GM12878 (cell line): ENCODE data around the gene PRKAB2. TPM values are rescaled to one million over a fixed set of nuclear protein-coding genes. Genes with fewer than 3 reads are reported as not detected.

ENCODE experiments used
- ATAC-seq: fragments of 200-7000 bp; cut with Tn5 transposase; 3 replicates; pipeline ENCODE4 v1.9.1; 2020; ENCODE audit warnings: mild to moderate bottlenecking, moderate library complexity
- BruUV-seq: library from RNA; stranded (reverse); fragments of 400-500 nt; replicated peaks from 2 replicates; lab custom pipeline; 2021; lab: Mats Ljungman, UMichigan
- CTCF ChIA-PET: fragments of 300-600 bp; sonication (Branson Sonifier 250); formaldehyde crosslinking; extraction: SDS; loops from one replicate; lab custom pipeline; 2021; ENCODE audit warnings: inconsistent platforms; lab: Yijun Ruan, JAX
- POLR2A ChIA-PET: fragments of 350-600 bp; formaldehyde crosslinking; extraction: SDS; loops from one replicate; lab custom pipeline; 2021; ENCODE audit warnings: inconsistent platforms; lab: Charles Lee
- RAD21 ChIA-PET: fragments of 300-600 bp; sonication (Branson Sonifier 250); formaldehyde crosslinking; loops from one replicate; lab custom pipeline; 2023; ENCODE audit warnings: antibody characterized with exemption; ENCODE audit not compliant: unreplicated experiment; lab: Charles Lee
- SMC1A ChIA-PET: fragments of 300-600 bp; sonication (Branson Sonifier 250); formaldehyde crosslinking; loops from one replicate; lab custom pipeline; 2023; ENCODE audit not compliant: unreplicated experiment, uncharacterized antibody; lab: Charles Lee
- DNase-seq: peaks from one replicate; pipeline ENCODE4 v3.0.0-alpha.2; 2011; ENCODE audit warnings: low read depth, low spot score
- FAIRE-seq: peaks from 3 replicates; lab custom pipeline; 2011; peaks lifted over from hg19 to GRCh38; lab: Jason Lieb, UNC
- H2AFZ ChIP-seq: 2 replicates; pipeline ENCODE4 v1.6.0; 2011; ENCODE audit warnings: low read depth, low read length, control low read depth; ENCODE audit not compliant: control insufficient read depth
- H3K27ac ChIP-seq: 2 replicates; pipeline ENCODE4 v1.5.1; 2011; ENCODE audit warnings: control low read depth; ENCODE audit not compliant: control insufficient read depth, insufficient read depth
- H3K27me3 ChIP-seq, 2 experiments: replicated peaks in 1 of 2; 2 replicates each; pipeline versions ENCODE4 v1.6.0 to v1.6.1; 2011; ENCODE audit warnings: low read length in 1 of 2; ENCODE audit not compliant: control insufficient read depth in 2 of 2, insufficient read depth in 2 of 2
- H3K36me3 ChIP-seq, 2 experiments: 2 replicates each; pipeline ENCODE4 v1.5.1; 2011; ENCODE audit warnings: low read length in 1 of 2; ENCODE audit not compliant: control insufficient read depth in 2 of 2, insufficient read depth in 2 of 2
- H3K4me1 ChIP-seq: 2 replicates; pipeline ENCODE4 v1.6.1; 2011; ENCODE audit warnings: mild to moderate bottlenecking, low read length, moderate library complexity, mixed read lengths; ENCODE audit not compliant: control insufficient read depth, insufficient read depth
- H3K4me2 ChIP-seq: 2 replicates; pipeline ENCODE4 v1.6.0; 2011; ENCODE audit warnings: control low read depth; ENCODE audit not compliant: control insufficient read depth, insufficient read depth
- H3K4me3 ChIP-seq: fragments of 200-600 bp; sonication (generic); 2 replicates; pipeline ENCODE4 v1.5.1; 2016
- H3K79me2 ChIP-seq: 2 replicates; pipeline ENCODE4 v1.6.0; 2011; ENCODE audit warnings: low read length; ENCODE audit not compliant: control insufficient read depth, insufficient read depth
- H3K9ac ChIP-seq: 2 replicates; pipeline ENCODE4 v1.8.0; 2011; ENCODE audit warnings: low read length, control low read depth, mixed read lengths; ENCODE audit not compliant: control insufficient read depth, insufficient read depth
- H3K9me3 ChIP-seq: replicated peaks from 3 replicates; pipeline ENCODE4 v1.5.1; 2011; ENCODE audit warnings: mild to moderate bottlenecking, low read length; ENCODE audit not compliant: control insufficient read depth, insufficient read depth
- H4K20me1 ChIP-seq: 2 replicates; pipeline ENCODE4 v1.6.0; 2011; ENCODE audit not compliant: control insufficient read depth, insufficient read depth
- PAX8 ChIP-seq: fragments of 450-650 bp; IDR thresholded peaks from 2 replicates; pipeline ENCODE4 v1.6.1; 2017; ENCODE audit warnings: mild to moderate bottlenecking, moderate library complexity
- POLR2AphosphoS5 ChIP-seq: IDR thresholded peaks from 2 replicates; pipeline ENCODE4 v1.6.1; 2011; ENCODE audit warnings: mild to moderate bottlenecking, low read length, inconsistent platforms
- REST ChIP-seq: IDR thresholded peaks from 2 replicates; pipeline ENCODE4 v1.6.1; 2012; ENCODE audit warnings: mild to moderate bottlenecking, low read depth, low read length
- SPI1 ChIP-seq: IDR thresholded peaks from 2 replicates; pipeline ENCODE4 v1.6.1; 2011; ENCODE audit warnings: low read depth, mild to moderate bottlenecking, low read length, moderate library complexity, borderline replicate concordance; ENCODE audit not compliant: insufficient read depth
- TCF12 ChIP-seq: IDR thresholded peaks from 2 replicates; pipeline ENCODE4 v1.6.1; 2011; ENCODE audit warnings: low read depth, mild to moderate bottlenecking, low read length
- WGBS: methylation state at CpG from one replicate; pipeline ENCODE4 v1.1.6; 2016; ENCODE audit warnings: low lambda C conversion rate; ENCODE audit not compliant: insufficient replicate concordance, insufficient coverage; ENCODE audit errors: missing lambda C conversion rate; 5-methylcytosine and 5-hydroxymethylcytosine counted together
- in situ Hi-C: fragments of 300-500 bp; cut with MboI; formaldehyde crosslinking; loops from 9 replicates; pipeline ENCODE4 v1.14.3; 2018; ENCODE audit warnings: mixed read lengths
- intact Hi-C: fragments of 100-400 bp; cut with micrococcal nuclease; formaldehyde crosslinking; loops from one replicate; pipeline ENCODE4 v1.14.2; 2022; ENCODE audit not compliant: unreplicated experiment
- polyA plus RNA-seq, 11 experiments: library from polyadenylated mRNA; depleted of rRNA in 4 of 11; unstranded in 6 of 11; stranded (reverse) in 5 of 11; fragments of >200 nt; fragmentation: Nextera tagmentation in 4 of 11; fragmentation: Illumina TruSeq in 1 of 11; extraction: Ambion mirVana in 4 of 11; extraction: Trizol in 1 of 11; gene quantifications; 1 replicate in 1 of 11; 2 replicates in 10 of 11; pipeline versions ENCODE4 v1.2.1 to v1.2.3, GENCODE V29; 2011 to 2016; ENCODE audit warnings: inconsistent platforms in 2 of 11, missing spikeins in 2 of 11, low read depth in 1 of 11
- total RNA-seq, 4 experiments: library from RNA; depleted of rRNA in 3 of 4; stranded (reverse); fragments of >200 nt in 3 of 4; fragmentation: Illumina TruSeq in 1 of 4; extraction: Trizol in 1 of 4; gene quantifications; 2 replicates each; pipeline versions ENCODE4 v1.2.1 to v1.2.3, GENCODE V29; 2013 to 2021

PRKAB2 gene
- total and polyA plus RNA-seq, 10 of the 15 experiments (the other 5 are each of a cell fraction or from before 2014, with no cell fraction given) = 2.2 to 26.4 (median 6.7) TPM

GRCh38 chr1:147117109-147117508 lies 55.2 kb downstream of the PRKAB2 start:
- no peak overlapping the region for H3K9ac ChIP-seq
- no peaks in the 10 kb centered on the region for H3K4me1 ChIP-seq
- no TSS peak for BruUV-seq
- no peak for FAIRE-seq
- no peak overlapping the region for H2AFZ ChIP-seq
- ChIA-PET RAD21 (no interaction called here), SMC1A (no interaction called here), CTCF (no interaction called here), POLR2A (no interaction called here)
- H3K9me3 ChIP-seq = no peaks in the 10 kb centered on the region
- no peak overlapping the region for H3K4me3 ChIP-seq
- no peaks in the 10 kb centered on the region for H3K79me2 ChIP-seq
- H3K27me3 ChIP-seq = no peaks in the 10 kb centered on the region
- in situ Hi-C loops = no loop called here
- no peak overlapping the region for H3K27ac ChIP-seq
- intact Hi-C loops = no loop called here
- TF ChIP-seq POLR2AphosphoS5 = no peak
- TF ChIP-seq PAX8 = no peak
- TF ChIP-seq TCF12 = no peak
- no peak for TF ChIP-seq REST
- no peak for TF ChIP-seq SPI1
- no peak for DNase-seq
- H3K36me3 ChIP-seq = no peaks in the 10 kb centered on the region
- no peaks in the 10 kb centered on the region for H4K20me1 ChIP-seq
- ATAC-seq = no peak
- WGBS = 0% methylated on average over 1 of the region's 1 CpG
- H3K4me2 ChIP-seq = no peak overlapping the region
